MM.1S (cell line): ENCODE results near the gene EFNA5.

ENCODE experiments used
- DNase-seq: peaks from one replicate; pipeline ENCODE4 v3.0.0-alpha.2; 2015
- H2AFZ ChIP-seq: fragments of 300-600 bp; sonication (generic); 2 replicates; pipeline ENCODE4 v1.6.0; 2016; ENCODE audit warnings: antibody characterized with exemption, low read length
- H3F3A ChIP-seq: fragments of 300-600 bp; sonication (generic); 2 replicates; pipeline ENCODE4 v1.6.1; 2016; ENCODE audit warnings: mild to moderate bottlenecking, antibody characterized with exemption, low read length, moderate library complexity, mixed read lengths; ENCODE audit not compliant: insufficient read depth
- H3K27ac ChIP-seq: fragments of 300-600 bp; sonication (generic); 2 replicates; pipeline ENCODE4 v1.5.1; 2016; ENCODE audit warnings: mild to moderate bottlenecking, low read length
- H3K27me3 ChIP-seq: fragments of 300-600 bp; sonication (generic); replicated peaks from 2 replicates; pipeline ENCODE4 v1.6.0; 2016; ENCODE audit warnings: low read length; ENCODE audit not compliant: insufficient read depth
- H3K36me3 ChIP-seq: fragments of 300-600 bp; sonication (generic); replicated peaks from 2 replicates; pipeline ENCODE4 v1.6.1; 2016; ENCODE audit warnings: mild to moderate bottlenecking, low read length, mixed read lengths; ENCODE audit not compliant: insufficient read depth
- H3K4me1 ChIP-seq: fragments of 300-600 bp; sonication (generic); 2 replicates; pipeline ENCODE4 v1.6.1; 2016; ENCODE audit warnings: low read length, mixed read lengths
- H3K4me2 ChIP-seq: fragments of 300-600 bp; sonication (generic); 2 replicates; pipeline ENCODE4 v1.6.0; 2016; ENCODE audit warnings: low read depth, low read length
- H3K4me3 ChIP-seq: fragments of 300-600 bp; sonication (generic); 2 replicates; pipeline ENCODE4 v1.5.1; 2016; ENCODE audit warnings: low read length, mixed read lengths
- H3K79me2 ChIP-seq: fragments of 300-600 bp; sonication (generic); 2 replicates; pipeline ENCODE4 v1.6.1; 2016; ENCODE audit warnings: mixed run types, low read length, mixed read lengths
- H3K9ac ChIP-seq: fragments of 300-600 bp; sonication (generic); 2 replicates; pipeline ENCODE4 v1.6.1; 2016; ENCODE audit warnings: low read length, mixed read lengths
- H3K9me2 ChIP-seq: fragments of 300-600 bp; sonication (generic); replicated peaks from 2 replicates; pipeline ENCODE4 v1.6.1; 2016; ENCODE audit warnings: mild to moderate bottlenecking, low read length, mixed read lengths; ENCODE audit not compliant: insufficient read depth
- H3K9me3 ChIP-seq: fragments of 300-600 bp; sonication (generic); replicated peaks from 2 replicates; pipeline ENCODE4 v1.6.1; 2016; ENCODE audit warnings: mild to moderate bottlenecking, low read length, mixed read lengths; ENCODE audit not compliant: insufficient read depth
- H4K20me1 ChIP-seq: fragments of 300-600 bp; sonication (generic); 2 replicates; pipeline ENCODE4 v1.6.1; 2016; ENCODE audit warnings: mild to moderate bottlenecking, low read length, moderate library complexity, mixed read lengths; ENCODE audit not compliant: insufficient read depth
- CTCF ChIP-seq: fragments of 300-600 bp; sonication (generic); IDR thresholded peaks from 2 replicates; pipeline ENCODE4 v1.5.1; 2016; ENCODE audit warnings: antibody characterized with exemption, low read length, mixed read lengths
- EZH2 ChIP-seq: fragments of 300-600 bp; sonication (generic); optimal IDR thresholded peaks from 2 replicates; pipeline ENCODE3; 2017; ENCODE audit warnings: low read depth, mild to moderate bottlenecking, antibody characterized with exemption, low read length, mixed read lengths
- EZH2phosphoT487 ChIP-seq: fragments of 300-600 bp; sonication (generic); IDR thresholded peaks from 2 replicates; pipeline ENCODE4 v1.6.1; 2018; ENCODE audit warnings: antibody characterized with exemption, low read length

Gene EFNA5

GRCh38 chr5:107502676-107503060 lies 168.1 kb downstream of the EFNA5 start:
- Histone ChIP-seq H3K4me3 (no peak overlapping the region), H3K9me2 (no peaks in the 10 kb centered on the region), H3K4me2 (no peak overlapping the region), H3K4me1 (no peaks in the 10 kb centered on the region), H3K9ac (no peak overlapping the region), H3K36me3 (no peaks in the 10 kb centered on the region), H4K20me1 (no peaks in the 10 kb centered on the region), H3K27ac (no peak overlapping the region), H3K79me2 (no peaks in the 10 kb centered on the region), H3K9me3 (no peaks in the 10 kb centered on the region), H3F3A (no peaks in the 10 kb centered on the region), H2AFZ (no peak overlapping the region), H3K27me3 (no peaks in the 10 kb centered on the region)
- TF ChIP-seq EZH2phosphoT487 (no peak), CTCF (no peak), EZH2 (no peak)
- DNase-seq, result no peak

- H3K27me3 ChIP-seq, result no peaks in the 10 kb centered on the region
- H3F3A ChIP-seq, result no peaks in the 10 kb centered on the region
- no peaks in the 10 kb centered on the region for H3K4me1 ChIP-seq
- no peak overlapping the region for H3K27ac ChIP-seq
- H2AFZ ChIP-seq, result no peak overlapping the region
- H3K79me2 ChIP-seq, result no peaks in the 10 kb centered on the region
- H3K4me3 ChIP-seq, result no peak overlapping the region
- no peaks in the 10 kb centered on the region for H3K36me3 ChIP-seq
- H3K9me3 ChIP-seq, result no peaks in the 10 kb centered on the region
- no peak for DNase-seq
- no peak for TF ChIP-seq EZH2
- no peak for TF ChIP-seq CTCF
- no peaks in the 10 kb centered on the region for H3K9me2 ChIP-seq
- H3K9ac ChIP-seq, result no peak overlapping the region
- no peak overlapping the region for H3K4me2 ChIP-seq
- H4K20me1 ChIP-seq, result no peaks in the 10 kb centered on the region
These were observed 168.6 kb downstream of the EFNA5 start for GRCh38 chr5:107501965-107502675.

- no peak overlapping the region for H3K4me3 ChIP-seq
- no peak overlapping the region for H2AFZ ChIP-seq
- H3K9me3 ChIP-seq, result no peaks in the 10 kb centered on the region
- no peak overlapping the region for H3K4me2 ChIP-seq
- DNase-seq, result no peak
- no peaks in the 10 kb centered on the region for H4K20me1 ChIP-seq
- TF ChIP-seq EZH2, result no peak
- TF ChIP-seq CTCF, result no peak
- TF ChIP-seq EZH2phosphoT487, result no peak
- H3F3A ChIP-seq, result no peaks in the 10 kb centered on the region
- H3K27me3 ChIP-seq, result no peaks in the 10 kb centered on the region
- H3K27ac ChIP-seq, result no peak overlapping the region
- no peaks in the 10 kb centered on the region for H3K79me2 ChIP-seq
- no peaks in the 10 kb centered on the region for H3K36me3 ChIP-seq
- no peaks in the 10 kb centered on the region for H3K9me2 ChIP-seq
- H3K9ac ChIP-seq, result no peak overlapping the region
- H3K4me1 ChIP-seq, result no peaks in the 10 kb centered on the region
These were observed 169.9 kb downstream of the EFNA5 start for GRCh38 chr5:107500840-107501239.
